ENCODE data around the gene LRCH1. TPM values are rescaled to one million over a fixed set of nuclear protein-coding genes. Genes with fewer than 3 reads are reported as not detected.

Gene LRCH1
- total RNA-seq, 1 experiment from 2014 or later: 11.8 TPM

- TF ChIP-seq ZNF425 (CRISPR knock-in tag; conservative IDR thresholded peaks at IDR 0.05) (no peak), NR2C2 (CRISPR knock-in tag; IDR thresholded peaks at IDR 0.05) (no peak), ZNF416 (CRISPR knock-in tag; IDR thresholded peaks at IDR 0.05) (no peak), ATF3 (CRISPR knock-in tag; conservative IDR thresholded peaks at IDR 0.05) (no peak), FOXP1 (CRISPR knock-in tag; IDR thresholded peaks at IDR 0.05; ENCODE audit: borderline replicate concordance) (no peak), ETV6 (CRISPR knock-in tag; IDR thresholded peaks at IDR 0.05) (no peak), TCF7 (CRISPR knock-in tag; IDR thresholded peaks at IDR 0.05; ENCODE audit: low read depth) (no peak), ZBTB43 (CRISPR knock-in tag; IDR thresholded peaks at IDR 0.05) (no peak), OVOL2 (CRISPR knock-in tag; IDR thresholded peaks at IDR 0.05; ENCODE audit: borderline replicate concordance) (no peak)
- no peaks in the 10 kb centered on the region for H3K27me3 Mint-ChIP-seq (ENCODE audit: low read depth)
- CTCF ChIA-PET: interaction anchor here (0.6 kb wide), 1 partner anchor 19 kb away, joined by 3 read pairs; no protein-coding TSS in a partner anchor
- H3K4me3 Mint-ChIP-seq: no peak overlapping the region
- H3K36me3 Mint-ChIP-seq: 0 out of 2 replicates have a peak, but pooled peaks cover 3% of the 10 kb centered on the region
- ATAC-seq: no peak
- no peak overlapping the region for H3K27ac Mint-ChIP-seq
- peaks cover 29% of the 10 kb centered on the region for H3K4me1 Mint-ChIP-seq
- no peaks in the 10 kb centered on the region for H3K9me3 Mint-ChIP-seq
- POLR2A ChIA-PET: interaction anchor here (0.6 kb wide), 1 partner anchor 19 kb away, joined by 3 read pairs; no protein-coding TSS in a partner anchor
- DNase-seq (ENCODE audit: low spot score): no peak
These were observed 94.6 kb downstream of the LRCH1 start for GRCh38 chr13:46647512-46648065.

- ChIA-PET POLR2A (no interaction called here), CTCF (no interaction called here)
- H3K4me1 Mint-ChIP-seq: peaks cover 28% of the 10 kb centered on the region
- ATAC-seq (peak; percentile 84), DNase-seq (ENCODE audit: low spot score) (peak; percentile 73)
- no peak overlapping the region for H3K27ac Mint-ChIP-seq
- H3K9me3 Mint-ChIP-seq: no peaks in the 10 kb centered on the region
- no peak for TF ChIP-seq FOXP1 (CRISPR knock-in tag; IDR thresholded peaks at IDR 0.05; ENCODE audit: borderline replicate concordance)
- H3K4me3 Mint-ChIP-seq: no peak overlapping the region
- H3K27me3 Mint-ChIP-seq (ENCODE audit: low read depth): no peaks in the 10 kb centered on the region
- H3K36me3 Mint-ChIP-seq: 0 out of 2 replicates have a peak, but pooled peaks cover 3% of the 10 kb centered on the region
These were observed 95.2 kb downstream of the LRCH1 start for GRCh38 chr13:46648166-46648607.

- H3K9me3 Mint-ChIP-seq: no peaks in the 10 kb centered on the region
- H3K27ac Mint-ChIP-seq: no peak overlapping the region
- ChIA-PET POLR2A (interaction anchor here (0.5 kb wide), 1 partner anchor 30 kb away, joined by 5 read pairs; no protein-coding TSS in a partner anchor), CTCF (no interaction called here)
- 0 out of 2 replicates have a peak, but pooled peaks cover 3% of the 10 kb centered on the region for H3K36me3 Mint-ChIP-seq
- H3K27me3 Mint-ChIP-seq (ENCODE audit: low read depth): no peaks in the 10 kb centered on the region
- TF ChIP-seq ZNF423 (CRISPR knock-in tag; IDR thresholded peaks at IDR 0.05): no peak
- TF ChIP-seq MLX (CRISPR knock-in tag; IDR thresholded peaks at IDR 0.05): no peak
- TF ChIP-seq TP53 (CRISPR knock-in tag; IDR thresholded peaks at IDR 0.05): no peak
- no peak for TF ChIP-seq SP1 (CRISPR knock-in tag; conservative IDR thresholded peaks at IDR 0.05)
- no peak for TF ChIP-seq RORB (CRISPR knock-in tag; IDR thresholded peaks at IDR 0.05)
- TF ChIP-seq ZMAT4 (CRISPR knock-in tag; IDR thresholded peaks at IDR 0.05): no peak
- TF ChIP-seq ZNF219 (CRISPR knock-in tag; IDR thresholded peaks at IDR 0.05; ENCODE audit: borderline replicate concordance): no peak
- TF ChIP-seq RELA (CRISPR knock-in tag; IDR thresholded peaks at IDR 0.05; ENCODE audit: borderline replicate concordance): no peak
- TF ChIP-seq NFATC4 (CRISPR knock-in tag; IDR thresholded peaks at IDR 0.05): no peak
- no peak for TF ChIP-seq USF2 (CRISPR knock-in tag; IDR thresholded peaks at IDR 0.05)
- DNase-seq (ENCODE audit: low spot score) (no peak), ATAC-seq (no peak)
- H3K4me1 Mint-ChIP-seq: peaks cover 18% of the 10 kb centered on the region
- H3K4me3 Mint-ChIP-seq: no peak overlapping the region
These were observed 96.8 kb downstream of the LRCH1 start for GRCh38 chr13:46649816-46650215.
